Kidney (tissue), 14 donors: Measurements from ENCODE around the gene POGLUT2. TPM values are rescaled to one million over a fixed set of nuclear protein-coding genes. Genes with fewer than 3 reads are reported as not detected.

ENCODE experiments used
- DNase-seq, 5 donors: peaks; one replicate each; pipeline ENCODE4 v3.0.0-alpha.2; 2013 to 2020
- FAIRE-seq: peaks from 2 replicates; lab custom pipeline; 2012; peaks lifted over from hg19 to GRCh38; lab: Jason Lieb, UNC
- H3K27ac ChIP-seq, 2 donors: one replicate each; pipeline ENCODE4 v1.7.0; 2013; ENCODE audit warnings: low read depth in 2 of 2, low read length in 2 of 2, inconsistent platforms in 1 of 2
- H3K27me3 ChIP-seq: one replicate; pipeline ENCODE4 v1.7.1; 2013; ENCODE audit warnings: low read length, inconsistent platforms; ENCODE audit not compliant: control insufficient read depth, insufficient read depth
- H3K36me3 ChIP-seq, 3 donors: one replicate each; pipeline versions ENCODE4 v1.7.0 to v1.7.1; 2013; ENCODE audit warnings: low read length in 3 of 3, control low read depth in 1 of 3, inconsistent platforms in 1 of 3; ENCODE audit not compliant: insufficient read depth in 3 of 3, control insufficient read depth in 2 of 3
- H3K4me1 ChIP-seq, 3 donors: one replicate each; pipeline versions ENCODE4 v1.7.0 to v1.7.1; 2013; ENCODE audit warnings: low read length in 3 of 3, inconsistent platforms in 1 of 3, low read depth in 1 of 3; ENCODE audit not compliant: control insufficient read depth in 2 of 3, insufficient read depth in 2 of 3
- H3K4me3 ChIP-seq, 3 donors: one replicate each; pipeline versions ENCODE4 v1.7.0 to v1.8.1; 2013; ENCODE audit warnings: low read length in 3 of 3, control low read depth in 1 of 3, inconsistent platforms in 1 of 3
- H3K9ac ChIP-seq, 3 donors: one replicate each; pipeline versions ENCODE4 v1.7.0 to v1.7.1; 2013; ENCODE audit warnings: low read length in 3 of 3, control low read depth in 1 of 3, inconsistent platforms in 1 of 3
- H3K9me3 ChIP-seq, 3 donors: one replicate each; pipeline versions ENCODE4 v1.7.0 to v1.7.1; 2013; ENCODE audit warnings: low read length in 3 of 3, control low read depth in 1 of 3, inconsistent platforms in 1 of 3; ENCODE audit not compliant: control insufficient read depth in 2 of 3, insufficient read depth in 1 of 3
- CTCF ChIP-seq: IDR thresholded peaks from 3 replicates; pipeline ENCODE4 v1.5.1; 2012; ENCODE audit warnings: mild to moderate bottlenecking, moderate library complexity, borderline replicate concordance; ENCODE audit not compliant: insufficient read depth; ENCODE audit errors: extremely low read depth
- intact Hi-C: fragments of 100-400 bp; cut with DNase I; formaldehyde crosslinking; loops from one replicate; pipeline ENCODE4 v1.11.1; 2022
- polyA plus RNA-seq: library from polyadenylated mRNA; stranded (reverse); fragments of 350-450 nt; fragmentation: Illumina TruSeq; extraction: RNeasy Lipid Tissue Mini Kit (QIAGEN cat#74804); gene quantifications from one replicate; pipeline ENCODE4 v1.2.3, GENCODE V29; 2014; ENCODE audit warnings: low read depth, low replicate concordance; ENCODE audit not compliant: insufficient read depth
- total RNA-seq: library from RNA; stranded (reverse); fragmentation: NEBNext Ultra II Directional; extraction: Animal tissue kit (Norgen Biotek cat#: 25700); gene quantifications from one replicate; pipeline ENCODE4 v1.2.1, GENCODE V29; 2021
- donor health status: control.
- donor health status: control.
- donor health status: control.
- donor health status: control.
- donor health status: control.
- donor health status: DM: yes; HTN: yes; CAD: no.
- donor health status: Normal renal cell carcinoma (clear cell type).

Gene POGLUT2
- total and polyA plus RNA-seq, 2 donors from 2014 or later: 4.9 to 7.0 TPM

- Histone ChIP-seq H3K27ac (no peak overlapping the region), H3K4me1 (no peaks in the 10 kb centered on the region), H3K36me3 (peaks cover 0 to 11% (median 3%) of the 10 kb centered on the region in 3 donors), H3K9ac (no peak overlapping the region), H3K4me3 (no peak overlapping the region), H3K9me3 (no peaks in the 10 kb centered on the region), H3K27me3 (no peaks in the 10 kb centered on the region)
- intact Hi-C loops: no loop called here
- FAIRE-seq: no peak
- DNase-seq: no peak
- no peak for TF ChIP-seq CTCF
These were observed 31.9 kb upstream of the POGLUT2 start for GRCh38 chr13:102830646-102831045.

- Histone ChIP-seq H3K9ac (no peak overlapping the region), H3K9me3 (no peaks in the 10 kb centered on the region), H3K4me1 (peaks cover 0 to 6% (median 2%) of the 10 kb centered on the region in 3 donors), H3K4me3 (no peak overlapping the region), H3K36me3 (peaks cover 15 to 20% (median 19%) of the 10 kb centered on the region in 3 donors), H3K27ac (peak overlapping the region in 1 of 2 donors; percentile 30), H3K27me3 (no peaks in the 10 kb centered on the region)
- no peak for FAIRE-seq
- no peak for TF ChIP-seq CTCF
- DNase-seq: no peak
- intact Hi-C loops: no loop called here
These were observed 27.3 kb upstream of the POGLUT2 start for GRCh38 chr13:102825921-102826706.

GRCh38 chr13:102825400-102825799 lies 26.6 kb upstream of the POGLUT2 start:
- no peaks in the 10 kb centered on the region for H3K9me3 ChIP-seq
- DNase-seq: no peak
- no peaks in the 10 kb centered on the region for H3K27me3 ChIP-seq
- no peak overlapping the region for H3K9ac ChIP-seq
- no peak for TF ChIP-seq CTCF
- peaks cover 0 to 6% (median 2%) of the 10 kb centered on the region in 3 donors for H3K4me1 ChIP-seq
- intact Hi-C loops: no loop called here
- H3K36me3 ChIP-seq: peaks cover 15 to 20% (median 19%) of the 10 kb centered on the region in 3 donors
- no peak overlapping the region for H3K4me3 ChIP-seq
- H3K27ac ChIP-seq: peak overlapping the region in 1 of 2 donors; percentile 30
- no peak for FAIRE-seq
